Activated CD8-positive, alpha-beta memory T cell treated with anti-CD3 and anti-CD28 coated beads for 24 hours (primary cell): ENCODE data around the gene CTTN.

Experiments
- DNase-seq: peaks from one replicate; pipeline ENCODE4 v3.0.0-alpha.2; 2020

CTTN gene

GRCh38 chr11:70410276-70411205 lies 12.2 kb downstream of the CTTN start:
- no peak for DNase-seq

- no peak for DNase-seq
Measured at GRCh38 chr11:70411713-70412452, 13.6 kb downstream of the CTTN start.

- DNase-seq: no peak
Measured at GRCh38 chr11:70413151-70413550, 14.8 kb downstream of the CTTN start.

- no peak for DNase-seq
Measured at GRCh38 chr11:70414341-70415100, 16.2 kb downstream of the CTTN start.

GRCh38 chr11:70415191-70415590 lies 16.9 kb downstream of the CTTN start:
- DNase-seq: no peak

GRCh38 chr11:70415642-70416395 lies 17.5 kb downstream of the CTTN start:
- DNase-seq: no peak

GRCh38 chr11:70416881-70417280 lies 18.6 kb downstream of the CTTN start:
- no peak for DNase-seq

- DNase-seq: no peak
Measured at GRCh38 chr11:70418130-70418529, 19.8 kb downstream of the CTTN start.

GRCh38 chr11:70419307-70420007 lies 21.1 kb downstream of the CTTN start:
- DNase-seq: no peak

- no peak for DNase-seq
Measured at GRCh38 chr11:70420008-70420464, 21.7 kb downstream of the CTTN start.

- DNase-seq: no peak
Measured at GRCh38 chr11:70420496-70420895, 22.2 kb downstream of the CTTN start.

GRCh38 chr11:70421123-70421522 lies 22.8 kb downstream of the CTTN start:
- no peak for DNase-seq

- no peak for DNase-seq
Measured at GRCh38 chr11:70422692-70423522, 24.6 kb downstream of the CTTN start.

GRCh38 chr11:70423523-70424505 lies 25.5 kb downstream of the CTTN start:
- peak; percentile 76 for DNase-seq

- no peak for DNase-seq
Measured at GRCh38 chr11:70424765-70425344, 26.5 kb downstream of the CTTN start.

GRCh38 chr11:70427436-70427835 lies 29.1 kb downstream of the CTTN start:
- no peak for DNase-seq

GRCh38 chr11:70428701-70429427 lies 30.5 kb downstream of the CTTN start:
- DNase-seq: no peak

GRCh38 chr11:70429428-70429705 lies 31.0 kb downstream of the CTTN start:
- DNase-seq: no peak
